ENCODE measurements around the gene COPS9.

Gene COPS9

DNA sequence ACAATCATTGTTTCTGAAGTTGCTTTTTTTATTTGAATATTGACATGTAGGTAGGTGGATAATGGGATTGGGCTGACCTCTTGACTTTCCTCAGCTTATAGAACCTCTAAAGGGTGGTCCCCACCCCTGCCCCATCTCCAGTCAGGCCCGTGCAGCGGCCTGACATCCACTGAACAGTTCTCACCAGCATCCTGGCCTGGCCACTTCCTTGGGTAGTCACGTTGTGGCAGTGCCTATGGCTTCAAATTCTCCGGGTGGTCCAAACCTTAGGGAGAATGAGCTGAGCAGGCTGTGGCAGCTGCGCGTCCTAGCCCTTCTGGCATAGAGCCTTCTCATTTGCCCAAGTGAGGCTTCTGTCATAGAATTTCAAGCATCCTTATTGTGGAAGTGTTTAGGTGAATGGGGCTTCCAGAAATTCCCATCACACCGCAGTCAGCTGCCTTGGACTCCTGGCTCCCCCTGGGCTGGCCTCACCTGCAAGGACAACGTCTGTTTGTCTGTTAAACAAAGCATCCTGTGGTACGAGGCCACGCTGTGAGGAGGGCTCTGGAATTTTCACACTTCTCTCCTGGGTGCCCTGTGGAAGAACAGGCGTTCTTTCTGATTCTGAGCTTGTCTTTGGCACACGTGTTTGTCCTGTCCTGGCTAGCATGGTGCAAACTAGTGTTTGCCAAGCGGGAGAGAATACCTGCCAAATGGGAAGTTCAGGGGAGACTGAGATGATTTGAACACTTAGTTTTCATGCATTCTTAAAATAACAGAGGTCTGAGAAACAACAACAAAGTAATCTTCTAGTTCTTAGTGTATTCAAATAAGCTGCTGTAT, 36.2 kb upstream of the COPS9 start:
- H3K36me3 ChIP-seq = no peaks in the 10 kb centered on the region
- H3K27ac ChIP-seq = no peak overlapping the region
- no peak overlapping the region for H3K4me3 ChIP-seq (ENCODE audit: low read depth in 1 of 2, low read length in 1 of 2)
- H3K9me3 ChIP-seq = no peaks in the 10 kb centered on the region
- TF ChIP-seq, protein P1, sequence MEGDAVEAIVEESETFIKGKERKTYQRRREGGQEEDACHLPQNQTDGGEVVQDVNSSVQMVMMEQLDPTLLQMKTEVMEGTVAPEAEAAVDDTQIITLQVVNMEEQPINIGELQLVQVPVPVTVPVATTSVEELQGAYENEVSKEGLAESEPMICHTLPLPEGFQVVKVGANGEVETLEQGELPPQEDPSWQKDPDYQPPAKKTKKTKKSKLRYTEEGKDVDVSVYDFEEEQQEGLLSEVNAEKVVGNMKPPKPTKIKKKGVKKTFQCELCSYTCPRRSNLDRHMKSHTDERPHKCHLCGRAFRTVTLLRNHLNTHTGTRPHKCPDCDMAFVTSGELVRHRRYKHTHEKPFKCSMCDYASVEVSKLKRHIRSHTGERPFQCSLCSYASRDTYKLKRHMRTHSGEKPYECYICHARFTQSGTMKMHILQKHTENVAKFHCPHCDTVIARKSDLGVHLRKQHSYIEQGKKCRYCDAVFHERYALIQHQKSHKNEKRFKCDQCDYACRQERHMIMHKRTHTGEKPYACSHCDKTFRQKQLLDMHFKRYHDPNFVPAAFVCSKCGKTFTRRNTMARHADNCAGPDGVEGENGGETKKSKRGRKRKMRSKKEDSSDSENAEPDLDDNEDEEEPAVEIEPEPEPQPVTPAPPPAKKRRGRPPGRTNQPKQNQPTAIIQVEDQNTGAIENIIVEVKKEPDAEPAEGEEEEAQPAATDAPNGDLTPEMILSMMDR (IDR thresholded peaks at IDR 0.05) = no peak
- no peaks in the 10 kb centered on the region for H3K4me1 ChIP-seq (ENCODE audit: control insufficient read depth in 1 of 2, insufficient read depth in 1 of 2, low read depth in 1 of 2, low read length in 1 of 2)
- H3K27me3 ChIP-seq = peaks cover 22% of the 10 kb centered on the region

DNA sequence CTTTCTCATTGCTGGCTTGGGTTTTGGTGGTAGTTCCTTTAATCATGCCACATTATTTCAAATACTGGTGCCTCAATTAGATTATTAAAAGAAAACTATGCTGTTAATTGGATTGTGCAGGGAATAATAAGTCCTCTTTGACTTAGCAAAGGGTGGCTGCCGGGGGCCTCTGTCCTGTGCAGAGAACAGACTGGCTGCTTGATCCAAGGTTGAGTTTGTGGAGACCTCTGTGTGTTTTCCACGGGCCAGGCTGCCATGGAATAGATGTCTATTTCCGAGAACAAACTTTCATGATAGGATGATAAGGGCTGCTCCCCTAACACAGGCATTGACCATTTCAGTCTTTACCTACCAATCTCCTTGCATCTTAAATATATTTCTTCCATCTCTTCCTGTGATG, 34.8 kb upstream of the COPS9 start:
- Histone ChIP-seq H3K27me3 (peaks cover 13% of the 10 kb centered on the region), H3K4me3 (ENCODE audit: low read depth in 1 of 2, low read length in 1 of 2) (no peak overlapping the region), H3K36me3 (no peaks in the 10 kb centered on the region), H3K27ac (no peak overlapping the region), H3K4me1 (ENCODE audit: control insufficient read depth in 1 of 2, insufficient read depth in 1 of 2, low read depth in 1 of 2, low read length in 1 of 2) (no peaks in the 10 kb centered on the region), H3K9me3 (no peaks in the 10 kb centered on the region)
- TF ChIP-seq, protein P1 (IDR thresholded peaks at IDR 0.05) = no peak

DNA sequence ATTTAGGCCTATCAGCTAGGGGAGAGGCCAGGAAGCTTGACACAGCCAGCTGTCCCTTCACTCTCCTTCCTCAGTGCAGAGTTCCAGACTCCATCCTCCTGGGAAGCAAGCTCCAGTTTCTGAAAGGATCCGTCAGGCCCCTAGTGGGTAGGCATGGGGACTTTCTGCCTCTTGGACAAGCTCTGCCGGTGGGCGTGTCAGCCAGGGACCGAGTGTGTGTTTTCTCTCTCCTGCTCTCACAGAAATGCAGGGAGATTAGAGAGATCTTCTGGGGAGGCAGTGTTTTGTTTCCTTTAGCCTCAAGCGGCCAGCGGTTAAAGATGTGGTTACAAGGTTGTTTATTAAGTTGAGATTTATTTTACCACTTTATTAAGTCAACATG, 34.2 kb upstream of the COPS9 start:
- H3K36me3 ChIP-seq = no peaks in the 10 kb centered on the region
- H3K9me3 ChIP-seq = no peaks in the 10 kb centered on the region
- no peak overlapping the region for H3K4me3 ChIP-seq (ENCODE audit: low read depth in 1 of 2, low read length in 1 of 2)
- H3K27me3 ChIP-seq = peaks cover 13% of the 10 kb centered on the region
- H3K27ac ChIP-seq = no peak overlapping the region
- TF ChIP-seq, protein P1 (IDR thresholded peaks at IDR 0.05) = no peak
- no peaks in the 10 kb centered on the region for H3K4me1 ChIP-seq (ENCODE audit: control insufficient read depth in 1 of 2, insufficient read depth in 1 of 2, low read depth in 1 of 2, low read length in 1 of 2)

DNA sequence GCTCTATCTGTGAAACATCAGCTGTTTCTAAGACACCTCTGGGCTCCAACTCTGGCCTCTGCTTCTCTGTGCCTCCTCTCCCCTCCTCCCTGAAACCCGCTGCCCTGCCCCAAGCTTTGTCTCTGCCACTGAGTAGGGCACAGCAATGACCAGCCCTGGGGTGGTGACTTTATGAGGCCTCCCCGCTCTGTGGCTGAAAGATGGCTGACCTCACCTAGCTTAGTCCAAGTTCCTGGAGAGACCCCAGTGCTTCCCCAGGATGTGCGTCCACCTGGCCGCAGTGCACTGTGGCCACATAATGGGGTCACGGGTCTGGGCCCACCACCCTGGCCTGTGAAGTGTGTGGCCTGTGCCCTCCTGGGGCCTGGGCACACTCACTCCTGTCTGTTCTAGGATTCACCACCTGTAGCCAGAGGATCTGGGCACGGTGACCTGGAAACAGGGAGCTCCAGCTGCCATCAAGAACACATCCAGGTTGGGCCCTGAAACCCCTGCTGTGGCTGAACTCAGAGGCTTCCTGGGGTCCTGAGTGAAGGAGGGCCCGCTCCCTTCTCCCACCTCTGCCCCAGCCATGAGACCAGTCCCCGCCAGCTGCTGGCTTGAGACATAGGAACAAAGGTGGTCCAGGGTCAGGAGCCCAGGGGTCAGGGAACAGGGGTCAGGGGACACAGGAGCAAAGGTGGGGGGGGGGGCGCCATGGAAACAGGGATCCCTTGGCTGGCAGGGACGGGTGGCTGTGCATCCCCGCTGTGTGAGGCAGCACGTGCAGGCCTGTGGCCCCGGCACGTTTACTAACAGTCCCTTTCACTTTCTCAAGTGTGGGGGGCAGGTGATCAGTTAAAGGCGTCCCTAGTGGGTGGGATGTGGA, 33.6 kb upstream of the COPS9 start:
- Histone ChIP-seq H3K36me3 (no peaks in the 10 kb centered on the region), H3K27ac (no peak overlapping the region), H3K4me1 (ENCODE audit: control insufficient read depth in 1 of 2, insufficient read depth in 1 of 2, low read depth in 1 of 2, low read length in 1 of 2) (no peaks in the 10 kb centered on the region), H3K4me3 (ENCODE audit: low read depth in 1 of 2, low read length in 1 of 2) (no peak overlapping the region), H3K27me3 (peaks cover 9% of the 10 kb centered on the region), H3K9me3 (no peaks in the 10 kb centered on the region)
- TF ChIP-seq, protein P1 (IDR thresholded peaks at IDR 0.05) = no peak

DNA sequence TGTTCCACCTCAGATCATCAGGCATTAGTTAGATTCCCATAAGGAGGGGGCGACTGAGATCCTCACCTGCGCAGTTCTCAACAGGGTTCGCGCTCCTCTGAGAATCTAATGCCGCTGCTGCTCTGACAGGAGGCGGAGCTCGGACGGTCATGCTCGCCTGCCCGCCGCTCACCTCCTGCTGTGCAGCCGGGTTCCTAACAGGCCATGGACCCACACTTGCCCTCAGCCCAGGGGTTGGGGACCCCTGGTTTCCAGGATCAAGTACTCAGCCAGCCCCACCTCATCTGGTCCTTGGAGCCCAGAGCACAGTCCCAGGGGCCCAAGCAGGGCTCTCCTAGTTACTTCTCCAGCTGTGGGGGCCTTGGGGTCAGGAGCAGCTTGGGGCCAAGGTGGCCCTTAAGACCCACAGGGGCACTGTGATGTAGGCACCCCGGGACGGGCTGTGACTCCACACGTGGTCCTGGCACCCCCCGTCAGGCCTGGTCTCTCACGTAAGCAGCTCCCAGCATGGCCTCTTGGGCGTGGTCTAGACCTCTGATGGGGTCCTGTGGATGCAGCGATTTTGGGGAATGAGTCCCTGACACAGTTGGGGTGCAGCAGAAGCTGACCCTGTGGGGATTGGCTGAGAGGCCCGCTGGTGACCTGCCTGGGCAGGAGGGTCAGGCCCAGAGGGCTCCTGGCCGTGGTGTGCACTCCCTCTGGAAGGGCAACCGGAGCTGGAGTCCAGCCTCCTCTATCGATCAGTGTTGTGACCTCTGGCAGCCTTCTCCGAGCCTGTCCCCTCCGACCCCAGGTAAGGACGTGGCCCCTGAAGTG, 32.6 kb upstream of the COPS9 start:
- H3K4me3 ChIP-seq (ENCODE audit: low read depth in 1 of 2, low read length in 1 of 2) = no peak overlapping the region
- no peaks in the 10 kb centered on the region for H3K9me3 ChIP-seq
- TF ChIP-seq, protein P1 (IDR thresholded peaks at IDR 0.05) = no peak
- no peaks in the 10 kb centered on the region for H3K36me3 ChIP-seq
- peaks cover 5% of the 10 kb centered on the region for H3K27me3 ChIP-seq
- H3K27ac ChIP-seq = no peak overlapping the region
- H3K4me1 ChIP-seq (ENCODE audit: control insufficient read depth in 1 of 2, insufficient read depth in 1 of 2, low read depth in 1 of 2, low read length in 1 of 2) = no peaks in the 10 kb centered on the region
